Activated effector memory CD4-positive, alpha-beta T cell treated with anti-CD3 and anti-CD28 coated beads, Interleukin-2, amount 50 U/mL, for 16 hours (primary cell): Measurements from ENCODE around the gene PEX19.
"Not testable (repeated sequence)": the region's sequence is repeated elsewhere in the genome, so short reads cannot be mapped to it uniquely, and the experiment has no call there.

ENCODE experiments used
- DNase-seq: peaks from one replicate; pipeline ENCODE4 v3.0.0-alpha.2; 2020

The PEX19 gene

GRCh38 chr1:160284782-160285344, at the start of gene PEX19:
Gene PEX19, minus strand, starts transcription at chr1:160285133. Its CDS starts 9 bp downstream, at chr1:160285124.
- DNase-seq: peak; percentile 98

DNA sequence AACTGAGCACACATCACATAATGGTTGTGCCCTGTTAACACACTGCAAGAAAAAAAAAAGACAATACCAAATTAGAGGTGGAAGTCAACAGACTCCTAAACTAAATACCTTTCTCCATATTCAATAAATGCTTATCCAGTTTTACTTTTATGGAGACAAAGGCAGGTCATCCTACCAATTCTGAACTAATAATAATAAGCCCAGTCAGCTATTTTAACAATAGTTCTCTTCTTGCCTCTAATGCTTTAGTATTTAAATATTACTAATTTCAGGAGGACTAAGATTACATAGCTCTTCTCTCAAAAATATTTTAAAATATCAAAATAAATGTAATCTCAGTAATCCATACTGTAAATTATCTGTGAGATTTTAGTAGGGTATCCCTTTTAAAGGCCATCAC, 47.6 kb upstream of the PEX19 start:
- DNase-seq: no peak

DNA sequence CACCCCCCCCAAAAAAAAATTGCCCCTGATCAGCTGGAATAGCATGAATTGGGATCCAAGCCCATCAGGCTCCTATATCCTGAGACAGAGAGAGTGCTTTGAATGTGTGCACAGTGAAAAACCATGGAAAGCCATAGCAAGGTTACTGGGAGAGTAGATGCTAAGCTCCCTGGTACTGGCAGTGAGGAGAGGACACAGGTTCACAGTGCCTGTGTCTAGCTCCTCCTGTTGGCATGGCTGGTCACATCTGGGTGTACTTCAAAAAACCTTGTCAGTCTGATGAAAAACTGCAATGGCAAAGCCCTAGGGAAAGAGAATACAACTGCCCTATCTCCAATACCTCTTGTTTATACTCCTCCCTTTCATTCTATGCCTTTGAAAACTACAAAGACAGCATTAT, 45.2 kb upstream of the PEX19 start:
- no peak for DNase-seq

GRCh38 chr1:160328184-160328583, 43.3 kb upstream of the PEX19 start:
- DNase-seq: no peak

DNA sequence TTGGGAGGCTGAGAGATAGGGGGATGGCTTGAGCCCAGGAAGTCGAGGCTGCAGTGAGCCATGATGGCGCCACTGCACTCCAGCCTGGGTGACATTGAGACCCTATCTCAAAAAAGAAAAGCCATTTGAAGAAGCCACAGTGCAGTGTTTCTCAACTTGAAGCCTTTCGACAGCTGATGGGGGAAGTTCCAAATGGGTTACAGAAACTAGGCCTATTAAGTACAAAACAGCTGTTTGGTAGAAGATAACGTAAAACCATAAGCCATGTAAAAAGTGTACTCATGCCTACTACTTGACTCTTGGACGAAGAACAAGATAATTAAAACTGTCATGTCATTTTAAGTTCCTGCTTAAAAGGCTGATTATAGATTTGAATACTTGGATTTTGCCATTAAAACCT, 41.5 kb upstream of the PEX19 start:
- DNase-seq: no peak

DNA sequence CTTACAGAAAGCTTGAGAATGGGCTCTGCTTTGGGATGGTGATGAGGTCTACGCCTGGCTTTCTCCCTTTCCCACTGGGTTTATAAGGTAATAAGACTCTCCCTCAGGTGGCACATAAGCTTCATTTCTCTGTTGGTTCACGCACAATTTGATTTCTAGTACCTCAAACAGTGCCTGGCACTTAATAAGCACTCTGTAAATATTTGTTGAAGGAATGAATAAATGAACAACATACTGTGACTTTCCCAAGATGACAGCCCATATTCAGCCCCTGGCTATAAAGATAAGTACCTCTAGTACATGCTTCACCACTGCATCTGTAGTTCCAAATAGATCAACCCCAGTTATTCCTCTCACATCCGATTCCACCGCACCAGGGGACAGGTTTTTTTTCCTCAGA, 40.3 kb upstream of the PEX19 start:
- DNase-seq: no peak

GRCh38 chr1:160322831-160323230, 37.9 kb upstream of the PEX19 start:
- DNase-seq: no peak

GRCh38 chr1:160315359-160315758, 30.4 kb upstream of the PEX19 start:
- no peak for DNase-seq

GRCh38 chr1:160309571-160309970, 24.6 kb upstream of the PEX19 start:
- DNase-seq: no peak

DNA sequence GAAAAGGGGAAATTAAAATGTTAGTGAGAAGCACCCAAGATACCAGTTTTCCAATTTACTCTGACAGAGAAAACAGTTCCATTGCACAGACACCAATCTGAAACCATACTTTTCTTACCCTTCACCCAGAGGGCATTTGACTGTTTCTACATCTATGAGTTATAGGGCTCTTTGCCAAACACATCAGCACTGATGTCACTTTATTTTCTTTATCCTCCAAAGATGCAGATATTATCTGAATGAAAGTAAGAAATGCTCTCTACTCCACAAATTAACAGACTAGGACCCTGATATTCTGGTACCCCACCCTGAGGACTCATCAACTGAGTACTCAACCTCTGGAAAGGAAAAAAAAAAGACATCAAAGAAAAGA, 24.2 kb upstream of the PEX19 start:
- DNase-seq: no peak

- DNase-seq: no peak
These were observed 23.7 kb upstream of the PEX19 start for GRCh38 chr1:160308451-160309184.

GRCh38 chr1:160307118-160307791, 22.3 kb upstream of the PEX19 start:
- DNase-seq: no peak

GRCh38 chr1:160300173-160300572, 15.2 kb upstream of the PEX19 start:
- DNase-seq: no peak

DNA sequence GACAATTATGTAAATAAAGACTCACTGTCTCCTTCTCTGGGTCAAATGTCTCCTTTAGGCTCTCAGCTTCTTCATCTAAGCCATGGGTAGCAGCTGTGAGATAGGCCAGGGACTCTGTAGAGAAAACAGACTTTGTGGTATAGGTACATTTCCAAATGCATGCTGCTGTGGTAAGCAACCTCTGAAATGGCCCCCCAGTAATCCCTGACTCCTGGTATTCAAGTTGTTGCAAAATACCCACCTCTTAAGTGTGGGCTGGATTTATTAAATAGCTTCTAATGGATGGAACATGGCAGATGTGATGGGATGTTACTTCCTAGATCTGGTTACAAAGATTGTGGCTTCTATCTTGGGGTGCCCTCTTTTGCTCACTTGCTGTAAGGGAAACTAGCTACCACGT, 11.1 kb upstream of the PEX19 start:
- no peak for DNase-seq

- no peak for DNase-seq
These were observed 8.4 kb upstream of the PEX19 start for GRCh38 chr1:160293020-160293968.

DNA sequence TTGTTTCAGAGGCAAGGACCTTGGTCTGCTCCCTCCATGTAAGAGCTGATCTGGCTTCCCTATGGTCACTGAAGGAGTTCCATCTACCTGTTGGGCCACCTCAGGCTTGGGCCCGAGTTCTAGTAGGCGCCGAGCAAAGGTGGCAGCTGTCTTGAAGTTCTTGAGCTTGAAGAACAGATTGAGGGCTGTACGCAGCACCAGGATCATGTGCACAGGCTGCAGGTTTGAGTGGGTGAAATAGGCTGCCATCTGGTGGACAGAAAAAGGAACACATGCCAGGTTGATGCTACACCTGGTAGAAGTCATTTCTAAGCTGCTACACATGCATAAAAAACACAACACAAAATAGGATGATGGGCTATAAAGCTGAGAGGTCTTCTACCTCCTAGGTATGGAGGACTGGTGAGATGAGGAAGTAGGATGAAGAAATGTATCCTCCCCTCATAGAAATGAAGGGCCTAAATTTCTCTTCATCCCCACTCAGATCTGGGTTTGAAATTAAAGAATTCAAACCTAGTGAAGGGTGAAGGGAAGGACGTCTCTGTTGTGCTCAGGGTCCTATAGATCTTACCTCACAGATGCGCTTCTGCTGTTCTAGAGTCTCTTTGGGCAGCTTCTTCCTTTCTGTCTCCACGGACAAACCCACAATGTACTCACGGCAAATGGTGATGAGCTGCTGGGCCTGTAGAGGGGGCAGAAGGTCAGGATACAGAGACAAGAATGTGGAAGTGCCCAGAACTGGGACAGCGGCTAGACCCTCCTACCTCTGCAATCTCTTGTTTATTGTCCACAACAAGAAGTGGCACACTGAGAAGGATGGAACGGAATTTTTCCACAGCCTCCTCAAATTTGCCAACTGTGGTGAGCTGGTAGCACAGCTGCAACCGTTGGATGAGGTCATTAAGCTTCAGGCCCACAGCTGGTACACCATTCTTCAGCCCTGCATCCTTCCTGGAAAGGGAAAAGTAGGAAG, 6.6 kb upstream of the PEX19 start:
- DNase-seq: peak; percentile 82

DNA sequence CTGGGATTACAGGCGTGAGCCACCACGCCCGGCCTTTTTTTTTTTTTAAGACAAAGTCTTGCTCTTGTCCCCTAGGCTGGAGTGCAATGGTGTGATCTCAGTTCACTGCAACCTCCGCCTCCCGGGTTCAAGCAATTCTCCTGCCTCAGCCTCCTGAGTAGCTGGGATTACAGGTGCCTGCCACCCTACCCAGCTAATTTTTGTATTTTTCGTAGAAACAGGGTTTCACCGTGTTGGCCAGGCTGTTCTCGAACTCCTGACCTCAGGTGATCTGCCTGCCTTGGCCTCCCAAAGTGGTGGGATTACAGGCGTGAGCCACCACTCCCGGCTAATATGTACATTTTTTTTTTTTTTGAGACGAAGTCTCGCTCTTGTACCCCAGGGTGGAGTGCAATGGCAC, 2.8 kb upstream of the PEX19 start:
- not testable (repeated sequence) for DNase-seq

DNA sequence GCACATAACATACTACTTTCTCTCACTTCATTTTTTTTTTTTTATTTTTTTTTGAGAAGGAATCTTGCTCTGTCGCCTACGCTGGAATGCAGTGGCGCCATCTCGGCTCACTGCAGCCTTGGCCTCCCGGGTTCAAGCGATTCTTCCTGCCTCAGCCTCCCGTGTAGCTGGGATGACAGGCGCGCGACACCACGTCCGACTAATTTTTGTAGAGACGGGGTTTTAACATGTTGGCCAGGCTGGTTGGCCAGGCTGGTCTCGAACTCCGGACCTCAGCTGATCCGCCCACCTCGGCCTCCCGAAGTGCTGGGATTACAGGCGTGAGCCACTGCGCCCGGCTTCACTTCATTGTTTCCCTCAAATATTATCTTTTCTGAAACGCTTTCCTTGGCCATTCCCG, 573 bp upstream of the PEX19 start:
- no peak for DNase-seq

GRCh38 chr1:160284220-160284781, 632 bp downstream of the PEX19 start:
- no peak for DNase-seq

- no peak for DNase-seq
These were observed 2.1 kb downstream of the PEX19 start for GRCh38 chr1:160282807-160283206.

GRCh38 chr1:160277987-160278386, 6.9 kb downstream of the PEX19 start:
- no peak for DNase-seq

DNA sequence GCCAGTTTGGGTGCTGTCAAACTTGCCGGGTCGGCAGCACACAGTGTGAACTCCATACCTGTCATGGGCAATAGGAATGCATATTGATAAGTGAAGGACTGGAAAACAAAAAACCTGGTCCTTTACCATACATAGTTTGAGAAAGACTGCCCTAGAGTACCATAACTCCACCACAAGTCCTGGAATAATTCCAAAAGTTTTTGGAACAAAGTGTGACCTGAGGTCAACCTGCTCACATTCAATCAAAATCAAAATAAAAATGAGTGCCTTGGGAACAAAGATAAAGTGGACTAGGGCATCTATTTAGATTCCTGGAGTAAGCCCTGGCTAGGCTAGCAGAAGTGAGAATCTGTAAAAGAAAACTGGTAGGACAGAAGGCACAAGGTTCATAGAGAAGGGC, 7.6 kb downstream of the PEX19 start:
- DNase-seq: no peak
